ENCODE data around the gene BANF2. TPM values are rescaled to one million over a fixed set of nuclear protein-coding genes. Genes with fewer than 3 reads are reported as not detected.
A peak's percentile ranks its signal among the peaks of the same experiment; 100 is the strongest.

The BANF2 gene
- total and polyA plus RNA-seq, 2 of the 13 experiments (the other 11 are each of a cell fraction or from before 2014, with no cell fraction given): 0.35 TPM; not detected in 1

DNA sequence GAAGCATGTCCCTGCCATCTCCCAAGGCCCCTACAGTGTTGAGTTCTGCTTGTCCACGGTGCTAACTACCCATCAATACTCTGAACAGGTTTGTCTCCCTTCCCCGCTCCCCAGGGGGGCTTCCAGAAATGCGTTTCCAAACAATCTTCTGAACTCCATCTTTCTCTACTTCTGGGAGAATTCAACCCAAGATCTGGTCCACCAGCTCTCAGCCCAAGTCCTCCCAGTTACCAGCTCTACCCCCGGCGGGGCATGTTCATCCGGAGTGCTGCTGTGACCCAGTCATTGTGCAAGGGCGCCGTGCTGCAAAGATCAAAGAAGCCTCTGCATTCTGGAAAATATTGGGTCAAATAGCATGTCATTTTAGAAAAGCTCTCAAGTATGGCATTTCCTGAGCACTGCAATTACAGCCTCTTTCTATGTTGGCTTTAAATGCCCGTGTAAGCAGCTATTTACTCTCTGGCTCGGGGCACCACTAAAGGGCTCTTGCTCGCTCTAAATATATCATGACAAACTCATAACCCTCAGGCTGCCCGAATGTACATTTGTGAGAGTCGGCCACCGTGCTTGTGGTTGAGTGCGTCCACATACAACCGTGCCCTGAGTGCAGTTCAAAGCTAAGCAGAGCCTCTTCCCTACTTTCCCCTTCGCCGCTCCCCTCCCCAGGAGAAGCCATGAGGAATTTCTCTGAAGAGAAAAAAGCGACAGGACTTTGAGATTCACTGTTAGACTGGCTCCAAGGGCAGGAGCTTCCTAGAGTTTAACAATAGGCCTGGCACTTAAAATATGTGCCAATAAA lies 71.6 kb downstream of the BANF2 start (continued):
- no peak for TF ChIP-seq TFAP4 (IDR thresholded peaks at IDR 0.05; ENCODE audit: borderline replicate concordance, low read depth)
- peak; percentile 27 for TF ChIP-seq CCAR2 (optimal IDR thresholded peaks at IDR 0.05; ENCODE audit: low read depth, low read length)
- no peak for TF ChIP-seq TOPORS (CRISPR knock-in tag; IDR thresholded peaks at IDR 0.05)
- 0 out of 2 replicates have a peak, but pooled peaks have one; percentile 17 for TF ChIP-seq NFYC (CRISPR knock-in tag; IDR thresholded peaks at IDR 0.05)
- 0 out of 2 replicates have a peak, but pooled peaks have one; percentile 63 for TF ChIP-seq JUN (CRISPR knock-in tag; IDR thresholded peaks at IDR 0.05)
- peak; percentile 38; the same call in 1 of the 2 replicates for TF ChIP-seq TSC22D2 (CRISPR knock-in tag; IDR thresholded peaks at IDR 0.05; ENCODE audit: borderline replicate concordance)
- TF ChIP-seq TBX2 (CRISPR knock-in tag; IDR thresholded peaks at IDR 0.05; ENCODE audit: borderline replicate concordance): peak; percentile 80
- TF ChIP-seq, protein P1, sequence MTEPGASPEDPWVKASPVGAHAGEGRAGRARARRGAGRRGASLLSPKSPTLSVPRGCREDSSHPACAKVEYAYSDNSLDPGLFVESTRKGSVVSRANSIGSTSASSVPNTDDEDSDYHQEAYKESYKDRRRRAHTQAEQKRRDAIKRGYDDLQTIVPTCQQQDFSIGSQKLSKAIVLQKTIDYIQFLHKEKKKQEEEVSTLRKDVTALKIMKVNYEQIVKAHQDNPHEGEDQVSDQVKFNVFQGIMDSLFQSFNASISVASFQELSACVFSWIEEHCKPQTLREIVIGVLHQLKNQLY (CRISPR knock-in tag; IDR thresholded peaks at IDR 0.05): peak; percentile 68; the same call in 1 of the 2 replicates
- no peak for TF ChIP-seq ZNF773 (CRISPR knock-in tag; IDR thresholded peaks at IDR 0.05; ENCODE audit: borderline replicate concordance)
- peak; percentile 68; the same call in 1 of the 2 replicates for TF ChIP-seq SP5 (CRISPR knock-in tag; IDR thresholded peaks at IDR 0.05; ENCODE audit: borderline replicate concordance, low read depth)
- no peak for TF ChIP-seq ZFAT (CRISPR knock-in tag; conservative IDR thresholded peaks at IDR 0.05)
- TF ChIP-seq DPF2 (CRISPR knock-in tag; IDR thresholded peaks at IDR 0.05; ENCODE audit: borderline replicate concordance, low read depth): peak; percentile 93
- TF ChIP-seq ZNF510 (CRISPR knock-in tag; IDR thresholded peaks at IDR 0.05; ENCODE audit: low read depth): peak; percentile 71; the same call in 1 of the 2 replicates
- TF ChIP-seq ZNF205 (CRISPR knock-in tag; IDR thresholded peaks at IDR 0.05): no peak; the same call in none of the 2 replicates
- TF ChIP-seq NCOR1 (IDR thresholded peaks at IDR 0.05; ENCODE audit: borderline replicate concordance, low read length): peak; percentile 69
- peak; percentile 90 for TF ChIP-seq GATAD2A (CRISPR knock-in tag; IDR thresholded peaks at IDR 0.05)
- TF ChIP-seq ZGPAT (CRISPR knock-in tag; IDR thresholded peaks at IDR 0.05): peak; percentile 81
- TF ChIP-seq SOX13 (IDR thresholded peaks at IDR 0.05): peak; percentile 43; the same call in 1 of the 2 replicates
- peak in 1 of 2 experiments; percentile 82; a peak in 2 of 4 replicates for TF ChIP-seq SOX13 (CRISPR knock-in tag; conservative IDR thresholded peaks at IDR 0.05 in 1 of 2, IDR thresholded peaks at IDR 0.05 in 1 of 2)
- peak; percentile 84; the same call in 1 of the 2 replicates for TF ChIP-seq ZBTB43 (CRISPR knock-in tag; conservative IDR thresholded peaks at IDR 0.05)
- TF ChIP-seq ZFP1 (CRISPR knock-in tag; IDR thresholded peaks at IDR 0.05): peak; percentile 85
- no peak for TF ChIP-seq CENPX (CRISPR knock-in tag; IDR thresholded peaks at IDR 0.05)
- TF ChIP-seq, protein P2, sequence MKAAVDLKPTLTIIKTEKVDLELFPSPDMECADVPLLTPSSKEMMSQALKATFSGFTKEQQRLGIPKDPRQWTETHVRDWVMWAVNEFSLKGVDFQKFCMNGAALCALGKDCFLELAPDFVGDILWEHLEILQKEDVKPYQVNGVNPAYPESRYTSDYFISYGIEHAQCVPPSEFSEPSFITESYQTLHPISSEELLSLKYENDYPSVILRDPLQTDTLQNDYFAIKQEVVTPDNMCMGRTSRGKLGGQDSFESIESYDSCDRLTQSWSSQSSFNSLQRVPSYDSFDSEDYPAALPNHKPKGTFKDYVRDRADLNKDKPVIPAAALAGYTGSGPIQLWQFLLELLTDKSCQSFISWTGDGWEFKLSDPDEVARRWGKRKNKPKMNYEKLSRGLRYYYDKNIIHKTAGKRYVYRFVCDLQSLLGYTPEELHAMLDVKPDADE (CRISPR knock-in tag; IDR thresholded peaks at IDR 0.05): no peak
- TF ChIP-seq ZMYM3 (CRISPR knock-in tag; IDR thresholded peaks at IDR 0.05): peak; percentile 66

All from HepG2 (cell line).